T-cell (primary cell): ENCODE data around the gene PSTPIP1. TPM values are rescaled to one million over a fixed set of nuclear protein-coding genes. Genes with fewer than 3 reads are reported as not detected.

ENCODE experiments used
- ATAC-seq, 4 experiments: fragments of 200-7000 bp in 3 of 4; fragments of 150-1000 bp in 1 of 4; cut with Tn5 transposase; replicated peaks in 1 of 4; 1 replicate in 3 of 4; 2 replicates in 1 of 4; pipeline ENCODE4 v1.10.0; 2021; ENCODE audit warnings: moderate library complexity in 3 of 4, mild to moderate bottlenecking in 2 of 4, moderate number of reproducible peaks in 1 of 4
- CTCF ChIA-PET, 2 donors: fragments of 300-600 bp; sonication (Branson Sonifier 250); formaldehyde crosslinking; loops; one replicate each; lab custom pipeline; 2022; ENCODE audit warnings: antibody characterized with exemption in 2 of 2; lab: Charles Lee
- POLR2A ChIA-PET, 2 donors: fragments of 300-600 bp; sonication (Branson Sonifier 250); formaldehyde crosslinking; loops; one replicate each; lab custom pipeline; 2022; ENCODE audit warnings: antibody characterized with exemption in 2 of 2; lab: Charles Lee
- DNase-seq, 35 experiments: peaks; one replicate each; pipeline versions ENCODE4 v3.0.0 to v3.0.0-alpha.2; 2013 to 2023
- H3K27ac ChIP-seq: one replicate; pipeline ENCODE4 v1.5.1; 2013; ENCODE audit warnings: low read length
- H3K27me3 ChIP-seq, 2 experiments: replicated peaks in 1 of 2; 1 replicate in 1 of 2; 2 replicates in 1 of 2; pipeline versions ENCODE4 v1.6.1 to v1.7.0; 2013; ENCODE audit warnings: low read length in 1 of 2, mixed read lengths in 1 of 2; ENCODE audit not compliant: control insufficient read depth in 2 of 2, insufficient read depth in 2 of 2; ENCODE audit errors: extremely low read depth in 1 of 2
- H3K36me3 ChIP-seq, 2 donors: 1 replicate in 1 of 2; 2 replicates in 1 of 2; pipeline versions ENCODE4 v1.6.1 to v1.7.0; 2013; ENCODE audit warnings: low read length in 1 of 2; ENCODE audit not compliant: control insufficient read depth in 2 of 2, insufficient read depth in 1 of 2; ENCODE audit errors: extremely low read depth in 1 of 2
- H3K4me1 ChIP-seq, 2 experiments: 1 replicate in 1 of 2; 2 replicates in 1 of 2; pipeline versions ENCODE4 v1.6.1 to v1.7.0; 2013; ENCODE audit warnings: low read length in 2 of 2, mixed read lengths in 1 of 2; ENCODE audit not compliant: insufficient read depth in 2 of 2, control insufficient read depth in 1 of 2; ENCODE audit errors: extremely low read depth in 1 of 2
- H3K4me3 ChIP-seq, 2 donors: 1 replicate in 1 of 2; 2 replicates in 1 of 2; pipeline versions ENCODE4 v1.5.1 to v1.7.0; 2013; ENCODE audit warnings: mild to moderate bottlenecking in 2 of 2, low read length in 1 of 2, moderate library complexity in 1 of 2; ENCODE audit not compliant: control insufficient read depth in 1 of 2; ENCODE audit errors: extremely low read depth in 1 of 2
- H3K9me3 ChIP-seq: 2 replicates; pipeline ENCODE4 v1.7.0; 2013
- H3K27ac Mint-ChIP-seq, 2 donors: one replicate each; pipeline ENCODE4 v1.8.0; 2020 to 2021; ENCODE audit warnings: mild to moderate bottlenecking in 2 of 2, mixed read lengths in 2 of 2
- H3K27me3 Mint-ChIP-seq, 2 donors: one replicate each; pipeline ENCODE4 v1.8.0; 2021 to 2022; ENCODE audit warnings: mixed read lengths in 2 of 2
- H3K36me3 Mint-ChIP-seq: one replicate; pipeline ENCODE4 v1.8.0; 2021; ENCODE audit warnings: mixed read lengths
- H3K4me1 Mint-ChIP-seq, 3 donors: one replicate each; pipeline ENCODE4 v1.8.0; 2020 to 2022; ENCODE audit warnings: mixed read lengths in 3 of 3, mild to moderate bottlenecking in 1 of 3
- H3K4me3 Mint-ChIP-seq, 3 donors: one replicate each; pipeline ENCODE4 v1.8.0; 2020 to 2022; ENCODE audit warnings: mild to moderate bottlenecking in 3 of 3, mixed read lengths in 3 of 3, moderate library complexity in 3 of 3
- H3K9me3 Mint-ChIP-seq, 3 donors: one replicate each; pipeline ENCODE4 v1.8.0; 2020 to 2022; ENCODE audit warnings: mixed read lengths in 3 of 3
- WGBS: methylation state at CpG from one replicate; pipeline ENCODE4 v1.1.5; 2013; ENCODE audit warnings: missing lambda C conversion rate; ENCODE audit not compliant: insufficient coverage; 5-methylcytosine and 5-hydroxymethylcytosine counted together
- total RNA-seq, 35 experiments: library from RNA in 6 of 35; stranded (reverse) in 6 of 35; fragments of 120-200 nt in 1 of 35; gene quantifications; one replicate each; pipeline versions ENCODE4 v1.2.1 to v1.2.4 and lab custom pipeline; 2013 to 2026

PSTPIP1 gene
- total RNA-seq, 5 donors from 2014 or later (not counting 1 experiment from before 2014, with no cell fraction given), result 110 to 231 (median 180) TPM

- H3K9me3 Mint-ChIP-seq, result no peaks in the 10 kb centered on the region
- Histone ChIP-seq H3K9me3 (no peaks in the 10 kb centered on the region), H3K27ac (no peak overlapping the region), H3K4me1 (peaks cover 2 to 17% of the 10 kb centered on the region in 2 experiments), H3K36me3 (no peaks in the 10 kb centered on the region), H3K4me3 (no peak overlapping the region), H3K27me3 (no peaks in the 10 kb centered on the region)
- H3K27me3 Mint-ChIP-seq, result no peaks in the 10 kb centered on the region
- POLR2A ChIA-PET, result no interaction called here
- ATAC-seq (no peak), DNase-seq (no peak)
- H3K27ac Mint-ChIP-seq, result no peak overlapping the region
- CTCF ChIA-PET, result no interaction called here
- no peaks in the 10 kb centered on the region for H3K36me3 Mint-ChIP-seq
- H3K4me1 Mint-ChIP-seq, result peaks cover 13 to 23% (median 18%) of the 10 kb centered on the region in 3 donors
- peak overlapping the region in 1 of 3 donors; percentile 27 for H3K4me3 Mint-ChIP-seq
- WGBS, result 80% methylated on average over 5 of the region's 5 CpGs
Measured at GRCh38 chr15:77081971-77082370, 87.0 kb downstream of the PSTPIP1 start.

GRCh38 chr15:77083381-77084160 lies 88.6 kb downstream of the PSTPIP1 start:
- POLR2A ChIA-PET, result no interaction called here
- no peaks in the 10 kb centered on the region for H3K27me3 Mint-ChIP-seq
- CTCF ChIA-PET, result interaction anchor here in 1 of 2 donors (0.6 kb wide), 1 partner anchor 1824 kb away, joined by 4 read pairs; no protein-coding TSS in a partner anchor
- H3K36me3 Mint-ChIP-seq, result no peaks in the 10 kb centered on the region
- no peaks in the 10 kb centered on the region for H3K9me3 ChIP-seq
- H3K4me1 Mint-ChIP-seq, result peaks cover 13 to 23% (median 18%) of the 10 kb centered on the region in 3 donors
- H3K4me3 ChIP-seq, result peak overlapping the region; percentile 19 to 46
- H3K27me3 ChIP-seq, result no peaks in the 10 kb centered on the region
- H3K4me3 Mint-ChIP-seq, result peak overlapping the region; percentile 60 to 74 (median 66)
- no peaks in the 10 kb centered on the region for H3K9me3 Mint-ChIP-seq
- peak overlapping the region in 1 of 2 donors; percentile 25 for H3K27ac Mint-ChIP-seq
- DNase-seq, result peak; percentile 16 to 83 (median 50)
- H3K4me1 ChIP-seq, result peaks cover 2 to 17% of the 10 kb centered on the region in 2 experiments
- WGBS, result 7% methylated on average over 19 of the region's 21 CpGs
- peak; percentile 94 to 98 (median 97) for ATAC-seq
- no peaks in the 10 kb centered on the region for H3K36me3 ChIP-seq
- H3K27ac ChIP-seq, result peak overlapping the region; percentile 20

- no peaks in the 10 kb centered on the region for H3K9me3 Mint-ChIP-seq
- no peaks in the 10 kb centered on the region for H3K36me3 ChIP-seq
- ChIA-PET POLR2A (no interaction called here), CTCF (interaction anchor here in 1 of 2 donors (0.6 kb wide), 1 partner anchor 1823 kb away, joined by 4 read pairs; no protein-coding TSS in a partner anchor)
- DNase-seq (no peak), ATAC-seq (no peak)
- no peak overlapping the region for H3K4me3 Mint-ChIP-seq
- H3K4me3 ChIP-seq, result no peak overlapping the region
- no peaks in the 10 kb centered on the region for H3K9me3 ChIP-seq
- H3K27me3 ChIP-seq, result no peaks in the 10 kb centered on the region
- no peaks in the 10 kb centered on the region for H3K27me3 Mint-ChIP-seq
- WGBS, result 95% methylated on average over 6 of the region's 8 CpGs
- H3K4me1 Mint-ChIP-seq, result peaks cover 13 to 23% (median 18%) of the 10 kb centered on the region in 3 donors
- H3K27ac Mint-ChIP-seq, result no peak overlapping the region
- no peaks in the 10 kb centered on the region for H3K36me3 Mint-ChIP-seq
- peaks cover 2 to 17% of the 10 kb centered on the region in 2 experiments for H3K4me1 ChIP-seq
- H3K27ac ChIP-seq, result no peak overlapping the region
Measured at GRCh38 chr15:77084436-77084835, 89.5 kb downstream of the PSTPIP1 start.

GRCh38 chr15:77085297-77085696 lies 90.4 kb downstream of the PSTPIP1 start:
- Mint-ChIP-seq H3K4me1 (peaks cover 13 to 23% (median 18%) of the 10 kb centered on the region in 3 donors), H3K27me3 (no peaks in the 10 kb centered on the region), H3K4me3 (no peak overlapping the region), H3K9me3 (no peaks in the 10 kb centered on the region), H3K27ac (no peak overlapping the region), H3K36me3 (no peaks in the 10 kb centered on the region)
- ATAC-seq, result no peak
- WGBS, result no CpG with 5 or more reads among the region's 2 CpGs
- Histone ChIP-seq H3K4me3 (no peak overlapping the region), H3K27me3 (no peaks in the 10 kb centered on the region), H3K4me1 (peaks cover 2 to 17% of the 10 kb centered on the region in 2 experiments), H3K36me3 (no peaks in the 10 kb centered on the region), H3K9me3 (no peaks in the 10 kb centered on the region), H3K27ac (no peak overlapping the region)
- no peak for DNase-seq
- ChIA-PET CTCF (no interaction called here), POLR2A (no interaction called here)

Other genes with a start within 250 kb of the PSTPIP1 start
- gene SCAPER, start 89.8 kb upstream of the PSTPIP1 start, total RNA-seq, result 10 to 100 TPM; 32.5 to 59.4 (median 44.1) TPM
- 10 to 100 TPM; 20.5 to 26.7 (median 23.7) TPM for gene RCN2, start 63.4 kb upstream of the PSTPIP1 start, total RNA-seq
- gene TSPAN3, start 76.0 kb downstream of the PSTPIP1 start, total RNA-seq, result 10 to 100 TPM; 12.7 to 26.3 (median 25.0) TPM